ENCODE data around the gene BRS3.

DNA sequence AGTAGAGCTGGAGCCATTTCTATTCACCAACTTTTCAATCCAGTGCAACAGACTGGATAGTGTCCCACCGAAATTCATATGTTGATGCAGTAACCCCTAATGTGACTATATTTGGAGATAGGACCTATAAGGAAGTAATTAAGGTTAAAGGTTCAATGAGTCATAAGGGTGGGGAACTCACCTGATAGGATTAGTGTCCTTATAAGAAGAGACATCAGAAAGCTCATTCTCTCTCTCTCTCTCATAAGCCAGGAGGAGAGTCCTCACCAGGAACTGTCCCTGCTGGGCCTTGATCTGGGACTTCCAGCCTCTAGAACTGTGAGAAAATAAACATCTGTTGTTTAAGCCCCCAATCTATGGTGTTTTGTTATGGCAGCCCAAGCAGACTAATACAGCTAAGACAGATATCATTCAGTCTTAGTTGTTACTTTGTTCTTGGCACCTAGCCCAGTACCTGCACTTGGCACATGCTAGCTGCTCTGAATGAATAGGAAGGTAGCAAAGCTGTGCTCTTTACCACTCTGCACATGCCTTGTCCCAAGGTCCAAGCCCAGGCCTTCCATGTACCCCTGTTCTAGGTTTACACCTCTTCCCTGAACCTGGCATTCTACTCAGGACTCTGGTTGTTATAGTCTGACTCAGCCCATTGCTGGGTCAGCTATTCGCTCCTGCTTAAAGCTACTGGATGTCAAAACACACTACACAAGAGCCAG is 19.2 kb upstream of the BRS3 start:
- TF ChIP-seq USF1 (CRISPR knock-in tag; IDR thresholded peaks at IDR 0.05) (no peak), RBFOX2 (IDR thresholded peaks at IDR 0.05; ENCODE audit: low read depth, low read length) (no peak), PTBP1 (IDR thresholded peaks at IDR 0.05; ENCODE audit: low read depth, low read length) (no peak), GTF2A2 (tag; IDR thresholded peaks at IDR 0.05) (no peak), KAT7 (CRISPR knock-in tag; IDR thresholded peaks at IDR 0.05; ENCODE audit: borderline replicate concordance) (no peak), SP1 (CRISPR knock-in tag; IDR thresholded peaks at IDR 0.05) (no peak), DNMT1 (IDR thresholded peaks at IDR 0.05) (no peak), POLR2A (conservative IDR thresholded peaks at IDR 0.05) (no peak), CTCF (IDR thresholded peaks at IDR 0.05 in 2 of 3, conservative IDR thresholded peaks at IDR 0.05 in 1 of 3; ENCODE audit: insufficient read depth in 2 of 3, low read depth in 1 of 3, low read length in 3 of 3) (no peak)
